ENCODE data around the gene MTRF1L. TPM values are rescaled to one million over a fixed set of nuclear protein-coding genes. Genes with fewer than 3 reads are reported as not detected.

MTRF1L gene
- total RNA-seq, 1 experiment from 2014 or later, result 8.0 TPM

DNA sequence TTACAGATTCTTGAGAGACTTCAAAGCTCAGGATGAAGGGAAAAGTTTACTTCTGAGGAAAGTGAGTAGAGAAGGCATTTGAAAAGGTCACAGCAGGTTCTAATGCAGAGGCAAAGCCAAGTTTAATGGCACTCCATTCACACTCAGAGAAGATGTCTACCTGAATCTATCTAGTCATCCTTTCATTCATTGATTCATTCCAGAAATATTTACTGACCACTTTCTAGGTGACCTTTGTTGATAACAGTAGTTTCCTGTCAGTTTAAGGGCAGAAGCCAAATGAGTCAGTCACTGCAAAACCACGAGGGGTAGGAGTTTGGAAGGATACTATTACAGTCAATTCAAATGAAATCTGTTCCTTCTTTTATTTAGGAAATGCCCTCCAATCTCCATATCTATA, 50.5 kb downstream of the MTRF1L start:
- TF ChIP-seq EZH2 (IDR thresholded peaks at IDR 0.05; ENCODE audit: low read depth), result no peak
- TF ChIP-seq, protein P1, sequence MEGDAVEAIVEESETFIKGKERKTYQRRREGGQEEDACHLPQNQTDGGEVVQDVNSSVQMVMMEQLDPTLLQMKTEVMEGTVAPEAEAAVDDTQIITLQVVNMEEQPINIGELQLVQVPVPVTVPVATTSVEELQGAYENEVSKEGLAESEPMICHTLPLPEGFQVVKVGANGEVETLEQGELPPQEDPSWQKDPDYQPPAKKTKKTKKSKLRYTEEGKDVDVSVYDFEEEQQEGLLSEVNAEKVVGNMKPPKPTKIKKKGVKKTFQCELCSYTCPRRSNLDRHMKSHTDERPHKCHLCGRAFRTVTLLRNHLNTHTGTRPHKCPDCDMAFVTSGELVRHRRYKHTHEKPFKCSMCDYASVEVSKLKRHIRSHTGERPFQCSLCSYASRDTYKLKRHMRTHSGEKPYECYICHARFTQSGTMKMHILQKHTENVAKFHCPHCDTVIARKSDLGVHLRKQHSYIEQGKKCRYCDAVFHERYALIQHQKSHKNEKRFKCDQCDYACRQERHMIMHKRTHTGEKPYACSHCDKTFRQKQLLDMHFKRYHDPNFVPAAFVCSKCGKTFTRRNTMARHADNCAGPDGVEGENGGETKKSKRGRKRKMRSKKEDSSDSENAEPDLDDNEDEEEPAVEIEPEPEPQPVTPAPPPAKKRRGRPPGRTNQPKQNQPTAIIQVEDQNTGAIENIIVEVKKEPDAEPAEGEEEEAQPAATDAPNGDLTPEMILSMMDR (conservative IDR thresholded peaks at IDR 0.05), result no peak
- peak; percentile 5 to 71 for DNase-seq
- no TSS peak for BruUV-seq (replicated peaks)
- Histone ChIP-seq H4K20me1 (ENCODE audit: insufficient read depth) (no peaks in the 10 kb centered on the region), H3K4me1 (replicated peaks; ENCODE audit: insufficient read depth) (peaks cover 15% of the 10 kb centered on the region; the same call in 1 of the 2 replicates), H3K9me3 (ENCODE audit: insufficient read depth, low read depth) (no peaks in the 10 kb centered on the region), H3K79me2 (ENCODE audit: low read depth) (no peaks in the 10 kb centered on the region), H3K9me2 (ENCODE audit: insufficient read depth) (no peaks in the 10 kb centered on the region), H3K4me2 (0 out of 2 replicates have a peak overlapping the region, but pooled peaks have one; percentile 2), H3K27me3 (ENCODE audit: insufficient read depth, low read depth) (no peaks in the 10 kb centered on the region), H3K36me3 (ENCODE audit: low read depth) (no peaks in the 10 kb centered on the region), H2AFZ (no peak overlapping the region), H3K4me3 (no peak overlapping the region), H3F3A (ENCODE audit: insufficient read depth, low read depth) (peaks cover 13% of the 10 kb centered on the region; the same call in 1 of the 2 replicates), H3K27ac (no peak overlapping the region)
- ChIA-PET CTCF (no interaction called here), POLR2A (ENCODE audit: unreplicated experiment) (interaction anchor here (0.6 kb wide), 1 partner anchor 1743 kb away, joined by 3 read pairs; no protein-coding TSS in a partner anchor)
- intact Hi-C loops (cut with micrococcal nuclease; ENCODE audit: unreplicated experiment), result no loop called here

DNA sequence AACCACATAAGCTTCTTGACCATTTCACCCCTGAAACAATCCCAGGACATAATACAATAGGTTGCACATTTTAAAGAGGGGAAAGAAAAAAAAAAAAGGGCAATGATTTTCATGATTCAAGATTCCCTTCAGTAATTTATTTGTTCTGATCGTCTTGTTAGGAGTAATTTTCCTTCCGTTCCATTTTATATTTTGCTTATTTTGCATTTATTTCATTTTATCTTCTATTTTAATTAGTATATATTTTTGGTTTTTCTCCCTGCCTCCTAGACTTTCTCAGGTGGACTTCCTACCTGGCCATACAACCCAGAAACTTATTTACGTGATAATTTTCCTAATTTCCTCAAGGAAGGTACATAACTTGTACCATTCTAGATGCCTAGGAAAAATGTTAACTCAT, 52.3 kb downstream of the MTRF1L start:
- DNase-seq, result no peak
- no peak overlapping the region for H3K4me3 ChIP-seq
- H3K4me2 ChIP-seq, result no peak overlapping the region
- CTCF ChIA-PET, result no interaction called here
- no peak overlapping the region for H3K27ac ChIP-seq
- intact Hi-C loops (cut with micrococcal nuclease; ENCODE audit: unreplicated experiment), result no loop called here
- no peaks in the 10 kb centered on the region for H4K20me1 ChIP-seq (ENCODE audit: insufficient read depth)
- H3K36me3 ChIP-seq (ENCODE audit: low read depth), result no peaks in the 10 kb centered on the region
- H3K27me3 ChIP-seq (ENCODE audit: insufficient read depth, low read depth), result no peaks in the 10 kb centered on the region
- peaks cover 13% of the 10 kb centered on the region; the same call in 1 of the 2 replicates for H3F3A ChIP-seq (ENCODE audit: insufficient read depth, low read depth)
- POLR2A ChIA-PET (ENCODE audit: unreplicated experiment), result no interaction called here
- no peaks in the 10 kb centered on the region for H3K79me2 ChIP-seq (ENCODE audit: low read depth)
- BruUV-seq (replicated peaks), result no TSS peak
- H2AFZ ChIP-seq, result no peak overlapping the region
- no peaks in the 10 kb centered on the region for H3K9me2 ChIP-seq (ENCODE audit: insufficient read depth)
- TF ChIP-seq, protein P1 (conservative IDR thresholded peaks at IDR 0.05), result no peak
- TF ChIP-seq EZH2 (IDR thresholded peaks at IDR 0.05; ENCODE audit: low read depth), result no peak
- H3K4me1 ChIP-seq (replicated peaks; ENCODE audit: insufficient read depth), result peaks cover 15% of the 10 kb centered on the region; the same call in 1 of the 2 replicates
- no peaks in the 10 kb centered on the region for H3K9me3 ChIP-seq (ENCODE audit: insufficient read depth, low read depth)

DNA sequence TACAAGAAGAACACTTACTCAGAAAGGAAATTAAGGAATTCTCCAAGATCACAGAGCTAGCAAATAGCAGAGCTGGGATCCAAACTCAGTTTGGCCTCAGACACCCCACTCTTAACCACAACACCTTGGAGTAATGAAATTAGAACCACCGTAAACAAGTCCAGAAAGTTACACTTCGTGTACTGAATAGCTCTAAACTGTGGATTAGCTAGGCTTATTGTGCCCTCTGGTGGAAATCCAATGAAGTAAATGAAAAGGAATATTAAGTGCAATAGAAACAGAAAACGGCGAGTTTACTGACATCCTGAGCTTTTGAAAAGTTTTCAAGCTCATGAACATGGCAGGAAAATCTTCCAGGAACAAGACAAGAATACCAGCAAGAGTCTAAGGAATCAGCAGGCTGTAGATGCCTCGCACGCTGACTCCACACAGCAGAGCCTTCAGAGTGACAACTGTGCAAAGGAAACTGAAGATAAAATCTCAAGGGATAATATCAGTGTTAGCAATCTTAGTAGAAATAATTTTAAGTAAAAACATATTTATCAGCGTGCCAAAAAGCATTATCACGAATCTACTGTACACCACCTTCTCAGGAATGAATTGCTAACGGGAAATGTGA, 54.2 kb downstream of the MTRF1L start:
- ChIA-PET POLR2A (ENCODE audit: unreplicated experiment) (interaction anchor here (0.7 kb wide), 1 partner anchor 35 kb away, joined by 5 read pairs; the partner anchor contains the start of gene FBXO5), CTCF (interaction anchor here (0.7 to 1.1 kb wide), 7 partner anchors 8 to 605 kb away, joined by 3 to 13 read pairs (median 6); no protein-coding TSS in a partner anchor)
- H3K79me2 ChIP-seq (ENCODE audit: low read depth), result no peaks in the 10 kb centered on the region
- BruUV-seq (replicated peaks), result no TSS peak
- intact Hi-C loops (cut with micrococcal nuclease; ENCODE audit: unreplicated experiment), result loop anchor here (1.0 to 10.0 kb wide), 5 partner anchors 84 to 673 kb away; no protein-coding TSS in a partner anchor
- H3K9me3 ChIP-seq (ENCODE audit: insufficient read depth, low read depth), result no peaks in the 10 kb centered on the region
- DNase-seq, result no peak
- H4K20me1 ChIP-seq (ENCODE audit: insufficient read depth), result no peaks in the 10 kb centered on the region
- no peaks in the 10 kb centered on the region for H3K9me2 ChIP-seq (ENCODE audit: insufficient read depth)
- no peak overlapping the region for H3K4me3 ChIP-seq
- H3K27me3 ChIP-seq (ENCODE audit: insufficient read depth, low read depth), result no peaks in the 10 kb centered on the region
- TF ChIP-seq EZH2 (IDR thresholded peaks at IDR 0.05; ENCODE audit: low read depth), result no peak
- TF ChIP-seq, protein P1 (conservative IDR thresholded peaks at IDR 0.05), result peak; percentile 82
- H3K4me2 ChIP-seq, result peak overlapping the region; percentile 39
- H3K27ac ChIP-seq, result no peak overlapping the region
- H3K36me3 ChIP-seq (ENCODE audit: low read depth), result no peaks in the 10 kb centered on the region
- H2AFZ ChIP-seq, result peak overlapping the region; percentile 71; the same call in 1 of the 2 replicates
- peaks cover 18% of the 10 kb centered on the region for H3F3A ChIP-seq (ENCODE audit: insufficient read depth, low read depth)
- H3K4me1 ChIP-seq (replicated peaks; ENCODE audit: insufficient read depth), result peaks cover 26% of the 10 kb centered on the region
